Measurements from ENCODE around the gene UBXN2A. TPM values are rescaled to one million over a fixed set of nuclear protein-coding genes. Genes with fewer than 3 reads are reported as not detected.

The UBXN2A gene
- total and polyA plus RNA-seq, 4 donors = 4.7 to 23.3 (median 8.1) TPM

DNA sequence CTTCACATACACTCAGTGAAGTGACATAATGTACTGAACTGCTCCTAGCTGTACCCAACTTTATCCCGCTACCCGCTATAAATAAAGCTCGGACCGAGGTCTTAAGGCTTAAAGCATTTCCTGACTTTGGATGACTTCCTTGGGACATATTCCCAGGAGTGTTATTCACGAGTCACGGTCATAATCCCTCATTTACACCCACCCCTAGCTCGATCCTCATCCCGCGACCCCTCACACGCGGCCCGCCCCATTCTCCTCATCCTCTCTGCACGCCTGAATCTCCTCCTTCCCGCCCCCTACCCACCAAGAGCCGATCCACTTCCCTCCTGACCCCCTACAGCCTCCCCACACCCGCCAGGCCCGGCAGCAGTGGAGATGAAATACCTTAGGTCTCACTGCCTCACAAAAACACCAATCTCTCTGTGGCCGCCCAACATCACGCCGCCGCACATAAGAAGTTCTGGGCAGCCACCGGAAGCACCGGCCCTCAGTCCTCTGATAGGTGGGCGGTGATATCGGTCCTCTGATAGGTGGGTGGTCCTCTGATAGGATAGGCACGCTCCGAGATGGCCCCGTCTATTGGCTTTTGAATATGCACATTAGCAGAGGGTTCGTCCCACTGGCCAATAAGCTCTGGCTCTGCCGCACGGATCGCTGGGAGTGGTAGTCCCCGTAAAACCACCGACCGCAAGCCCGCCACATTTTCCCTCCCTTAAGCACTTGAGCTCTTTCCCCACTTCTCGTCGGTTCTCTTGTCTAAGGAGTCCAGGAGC is 106.9 kb downstream of the UBXN2A start, which contains the start of gene WDCP:
Gene WDCP (minus strand): TSS at position 462 of the 773 bp plus-strand sequence. CDS start 7,897 bp downstream, outside the sequence.
- H3K4me3 ChIP-seq = peak within 1 kb of the TSS; percentile 63
- H3K9me3 ChIP-seq (ENCODE audit: control insufficient read depth in 4 of 4, insufficient read depth in 3 of 4, low read length in 3 of 4) = no peaks in the 10 kb centered on the region
- H3K36me3 ChIP-seq (ENCODE audit: control insufficient read depth in 4 of 4, insufficient read depth in 4 of 4, low read length in 4 of 4) = no peaks in the 10 kb centered on the region
- ATAC-seq (ENCODE audit: insufficient read depth, low FRiP score) (peak; percentile 94), DNase-seq (peak; percentile 97 to 99 (median 98))
- H3K27me3 ChIP-seq (ENCODE audit: control insufficient read depth in 3 of 3, insufficient read depth in 3 of 3, low read length in 2 of 3) = no peaks in the 10 kb centered on the region
- H3K27ac ChIP-seq (ENCODE audit: low read depth in 1 of 2, low read length in 1 of 2) = peak within 1 kb of the TSS; percentile 13 to 62
- H3K9ac ChIP-seq (ENCODE audit: insufficient read depth in 1 of 2, low read length in 2 of 2) = peak within 1 kb of the TSS; percentile 53 to 71
- H3K4me1 ChIP-seq (ENCODE audit: control insufficient read depth in 5 of 5, insufficient read depth in 5 of 5, low read length in 5 of 5) = peaks cover 0 to 22% (median 4%) of the 10 kb centered on the region in 5 donors
- TF ChIP-seq, protein P1, sequence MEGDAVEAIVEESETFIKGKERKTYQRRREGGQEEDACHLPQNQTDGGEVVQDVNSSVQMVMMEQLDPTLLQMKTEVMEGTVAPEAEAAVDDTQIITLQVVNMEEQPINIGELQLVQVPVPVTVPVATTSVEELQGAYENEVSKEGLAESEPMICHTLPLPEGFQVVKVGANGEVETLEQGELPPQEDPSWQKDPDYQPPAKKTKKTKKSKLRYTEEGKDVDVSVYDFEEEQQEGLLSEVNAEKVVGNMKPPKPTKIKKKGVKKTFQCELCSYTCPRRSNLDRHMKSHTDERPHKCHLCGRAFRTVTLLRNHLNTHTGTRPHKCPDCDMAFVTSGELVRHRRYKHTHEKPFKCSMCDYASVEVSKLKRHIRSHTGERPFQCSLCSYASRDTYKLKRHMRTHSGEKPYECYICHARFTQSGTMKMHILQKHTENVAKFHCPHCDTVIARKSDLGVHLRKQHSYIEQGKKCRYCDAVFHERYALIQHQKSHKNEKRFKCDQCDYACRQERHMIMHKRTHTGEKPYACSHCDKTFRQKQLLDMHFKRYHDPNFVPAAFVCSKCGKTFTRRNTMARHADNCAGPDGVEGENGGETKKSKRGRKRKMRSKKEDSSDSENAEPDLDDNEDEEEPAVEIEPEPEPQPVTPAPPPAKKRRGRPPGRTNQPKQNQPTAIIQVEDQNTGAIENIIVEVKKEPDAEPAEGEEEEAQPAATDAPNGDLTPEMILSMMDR (IDR thresholded peaks at IDR 0.05; ENCODE audit: control extremely low read depth, extremely low read depth) = no peak
- WGBS, 2 donors = 0% methylated on average over 38 of the region's 38 CpGs

DNA sequence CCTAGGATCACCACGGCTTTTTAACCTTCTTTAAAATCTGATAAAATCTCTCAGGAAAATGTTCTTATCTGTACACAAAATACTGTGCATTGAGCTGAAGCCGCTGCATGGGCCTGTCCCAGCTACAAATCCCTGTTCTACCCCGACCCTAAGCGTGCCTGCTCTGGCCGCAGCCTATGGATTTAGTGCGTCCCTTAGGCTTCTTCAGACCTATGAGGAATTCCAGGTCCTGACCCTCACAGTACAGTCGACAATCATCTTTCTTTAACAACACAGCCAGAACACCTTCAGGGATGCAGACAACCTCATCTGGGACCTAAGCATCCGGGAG is 107.4 kb downstream of the UBXN2A start:
- DNase-seq (no peak), ATAC-seq (ENCODE audit: insufficient read depth, low FRiP score) (no peak)
- WGBS, 2 donors = 40 to 43% methylated on average over 8 of the region's 8 CpGs
- H3K27me3 ChIP-seq (ENCODE audit: control insufficient read depth in 3 of 3, insufficient read depth in 3 of 3, low read length in 2 of 3) = no peaks in the 10 kb centered on the region
- no peaks in the 10 kb centered on the region for H3K9me3 ChIP-seq (ENCODE audit: control insufficient read depth in 4 of 4, insufficient read depth in 3 of 4, low read length in 3 of 4)
- no peaks in the 10 kb centered on the region for H3K36me3 ChIP-seq (ENCODE audit: control insufficient read depth in 4 of 4, insufficient read depth in 4 of 4, low read length in 4 of 4)
- no peak overlapping the region for H3K4me3 ChIP-seq
- no peak overlapping the region for H3K9ac ChIP-seq (ENCODE audit: insufficient read depth in 1 of 2, low read length in 2 of 2)
- H3K27ac ChIP-seq (ENCODE audit: low read depth in 1 of 2, low read length in 1 of 2) = peak overlapping the region in 1 of 2 donors; percentile 41
- peaks cover 0 to 22% (median 4%) of the 10 kb centered on the region in 5 donors for H3K4me1 ChIP-seq (ENCODE audit: control insufficient read depth in 5 of 5, insufficient read depth in 5 of 5, low read length in 5 of 5)
- TF ChIP-seq, protein P1 (IDR thresholded peaks at IDR 0.05; ENCODE audit: control extremely low read depth, extremely low read depth) = no peak

GRCh38 chr2:24048769-24049484 is 108.7 kb downstream of the UBXN2A start:
- no peaks in the 10 kb centered on the region for H3K36me3 ChIP-seq (ENCODE audit: control insufficient read depth in 4 of 4, insufficient read depth in 4 of 4, low read length in 4 of 4)
- 22 to 25% methylated on average over 23 of the region's 23 CpGs for WGBS, 2 donors
- no peak for ATAC-seq (ENCODE audit: insufficient read depth, low FRiP score)
- H3K27ac ChIP-seq (ENCODE audit: low read depth in 1 of 2, low read length in 1 of 2) = no peak overlapping the region
- no peaks in the 10 kb centered on the region for H3K27me3 ChIP-seq (ENCODE audit: control insufficient read depth in 3 of 3, insufficient read depth in 3 of 3, low read length in 2 of 3)
- no peaks in the 10 kb centered on the region for H3K9me3 ChIP-seq (ENCODE audit: control insufficient read depth in 4 of 4, insufficient read depth in 3 of 4, low read length in 3 of 4)
- TF ChIP-seq, protein P1 (IDR thresholded peaks at IDR 0.05; ENCODE audit: control extremely low read depth, extremely low read depth) = no peak
- peak overlapping the region; percentile 73 for H3K4me3 ChIP-seq
- H3K9ac ChIP-seq (ENCODE audit: insufficient read depth in 1 of 2, low read length in 2 of 2) = no peak overlapping the region
- DNase-seq = peak in 1 of 3 donors; percentile 5
- H3K4me1 ChIP-seq (ENCODE audit: control insufficient read depth in 5 of 5, insufficient read depth in 5 of 5, low read length in 5 of 5) = peaks cover 0 to 22% (median 2%) of the 10 kb centered on the region in 5 donors

Measured in lung (tissue), 12 donors.